C4-2B (cell line): ENCODE results near the gene CHRM1.

ENCODE experiments used
- H3K27ac ChIP-seq: fragments of 450-650 bp; 2 replicates; pipeline ENCODE4 v1.5.1; 2017
- CTCF ChIP-seq: fragments of 450-650 bp; conservative IDR thresholded peaks from 2 replicates; pipeline ENCODE4 v1.5.1; 2017; ENCODE audit warnings: mild to moderate bottlenecking
- ZFX ChIP-seq: fragments of 450-650 bp; IDR thresholded peaks from 2 replicates; pipeline ENCODE4 v1.6.1; 2017

CHRM1 gene

GRCh38 chr11:62922653-62923431, 1.7 kb upstream of the CHRM1 start:
- no peak overlapping the region for H3K27ac ChIP-seq
- TF ChIP-seq CTCF (no peak), ZFX (no peak)

- peak overlapping the region; percentile 54 for H3K27ac ChIP-seq
- no peak for TF ChIP-seq ZFX
- no peak for TF ChIP-seq CTCF
Observed at GRCh38 chr11:62922189-62922589, 1.0 kb upstream of the CHRM1 start.

DNA sequence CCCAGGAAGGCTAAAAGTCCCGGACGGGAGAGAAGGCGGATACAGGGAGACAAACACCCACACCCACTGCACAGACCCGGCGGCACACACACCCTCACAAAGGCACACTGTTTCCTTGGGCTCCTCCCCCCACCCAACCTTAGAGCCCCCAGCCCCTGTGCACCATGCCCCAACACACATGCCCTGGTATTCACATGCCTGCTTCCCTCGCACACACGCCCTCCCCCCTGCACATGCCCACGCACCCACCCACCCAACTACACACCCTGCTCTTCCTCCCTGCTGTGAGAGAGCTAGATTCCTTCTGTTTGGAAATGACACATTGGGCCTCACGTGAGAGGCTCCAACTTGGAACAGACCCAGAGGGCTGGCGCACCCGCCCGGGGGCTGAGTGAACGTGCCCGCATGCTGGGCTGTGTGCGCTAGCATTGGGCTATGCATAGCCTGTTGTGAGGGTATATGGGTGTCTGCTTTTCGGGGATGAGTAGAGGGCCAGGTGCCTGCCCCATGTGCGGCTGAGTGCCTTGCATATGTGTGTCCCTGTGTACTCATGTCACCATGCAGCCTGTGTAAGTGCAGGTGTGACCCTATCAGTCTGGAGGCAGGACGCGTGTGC, 518 bp upstream of the CHRM1 start:
- H3K27ac ChIP-seq = peak overlapping the region; percentile 54
- TF ChIP-seq CTCF = no peak
- TF ChIP-seq ZFX = no peak

- no peak overlapping the region for H3K27ac ChIP-seq
- TF ChIP-seq CTCF (no peak), ZFX (no peak)
Observed at GRCh38 chr11:62919898-62920640, 1.1 kb downstream of the CHRM1 start.

- no peak overlapping the region for H3K27ac ChIP-seq
- TF ChIP-seq ZFX = no peak
Observed at GRCh38 chr11:62919476-62919875, 1.7 kb downstream of the CHRM1 start.

DNA sequence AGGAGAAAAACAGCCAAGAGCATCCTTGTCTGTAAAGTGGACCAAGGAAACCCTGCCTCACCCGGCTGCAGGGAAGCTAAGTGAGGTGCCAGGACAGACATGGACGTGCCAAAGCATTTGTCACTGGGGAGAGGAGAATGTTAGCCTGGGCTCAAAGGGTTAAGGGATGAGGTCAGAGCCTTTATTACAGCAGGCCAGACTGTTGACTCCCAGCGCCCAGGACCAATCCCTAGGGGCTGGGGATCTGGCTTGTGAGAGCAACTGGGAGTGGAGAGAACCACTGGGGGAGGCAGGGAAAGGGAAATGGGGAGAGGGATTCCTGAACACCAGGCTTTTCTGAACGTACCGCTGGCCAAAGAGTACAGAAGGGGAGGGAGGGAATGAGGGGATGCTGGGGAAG, 2.6 kb downstream of the CHRM1 start:
- H3K27ac ChIP-seq = no peak overlapping the region
- TF ChIP-seq CTCF (no peak), ZFX (no peak)

GRCh38 chr11:62917906-62918502, 3.2 kb downstream of the CHRM1 start:
- H3K27ac ChIP-seq = no peak overlapping the region
- TF ChIP-seq ZFX (no peak), CTCF (no peak)
